ENCODE data around the gene PRKAA2. TPM values are rescaled to one million over a fixed set of nuclear protein-coding genes. Genes with fewer than 3 reads are reported as not detected.

The PRKAA2 gene
- total RNA-seq, 1 donor from 2014 or later = 2.4 TPM

GRCh38 chr1:56665384-56665783 is 20.3 kb downstream of the PRKAA2 start:
- no peak for DNase-seq (ENCODE audit: low spot score)
- Mint-ChIP-seq H3K27ac (ENCODE audit: unreplicated experiment) (no peak overlapping the region), H3K27me3 (ENCODE audit: unreplicated experiment) (no peaks in the 10 kb centered on the region), H3K4me3 (ENCODE audit: unreplicated experiment) (no peak overlapping the region), H3K36me3 (ENCODE audit: low read depth, unreplicated experiment) (no peaks in the 10 kb centered on the region), H3K9me3 (ENCODE audit: unreplicated experiment) (no peaks in the 10 kb centered on the region), H3K4me1 (ENCODE audit: unreplicated experiment) (no peaks in the 10 kb centered on the region)
- no peak for TF ChIP-seq CTCF (IDR thresholded peaks at IDR 0.05; ENCODE audit: unreplicated experiment)

- H3K4me3 Mint-ChIP-seq (ENCODE audit: unreplicated experiment) = no peak overlapping the region
- H3K27ac Mint-ChIP-seq (ENCODE audit: unreplicated experiment) = no peak overlapping the region
- H3K27me3 Mint-ChIP-seq (ENCODE audit: unreplicated experiment) = no peaks in the 10 kb centered on the region
- no peaks in the 10 kb centered on the region for H3K9me3 Mint-ChIP-seq (ENCODE audit: unreplicated experiment)
- H3K36me3 Mint-ChIP-seq (ENCODE audit: low read depth, unreplicated experiment) = no peaks in the 10 kb centered on the region
- no peak for DNase-seq (ENCODE audit: low spot score)
- TF ChIP-seq CTCF (IDR thresholded peaks at IDR 0.05; ENCODE audit: unreplicated experiment) = no peak
- no peaks in the 10 kb centered on the region for H3K4me1 Mint-ChIP-seq (ENCODE audit: unreplicated experiment)
Measured at GRCh38 chr1:56666112-56666608, 21.0 kb downstream of the PRKAA2 start.

GRCh38 chr1:56670350-56670749 is 25.2 kb downstream of the PRKAA2 start:
- Mint-ChIP-seq H3K27me3 (ENCODE audit: unreplicated experiment) (peaks cover 1% of the 10 kb centered on the region), H3K9me3 (ENCODE audit: unreplicated experiment) (no peaks in the 10 kb centered on the region), H3K4me1 (ENCODE audit: unreplicated experiment) (no peaks in the 10 kb centered on the region), H3K4me3 (ENCODE audit: unreplicated experiment) (no peak overlapping the region), H3K36me3 (ENCODE audit: low read depth, unreplicated experiment) (no peaks in the 10 kb centered on the region), H3K27ac (ENCODE audit: unreplicated experiment) (no peak overlapping the region)
- no peak for DNase-seq (ENCODE audit: low spot score)
- no peak for TF ChIP-seq CTCF (IDR thresholded peaks at IDR 0.05; ENCODE audit: unreplicated experiment)

GRCh38 chr1:56671085-56671484 is 26.0 kb downstream of the PRKAA2 start:
- H3K4me1 Mint-ChIP-seq (ENCODE audit: unreplicated experiment) = no peaks in the 10 kb centered on the region

GRCh38 chr1:56671542-56671941 is 26.4 kb downstream of the PRKAA2 start:
- Mint-ChIP-seq H3K27me3 (ENCODE audit: unreplicated experiment) (peaks cover 1% of the 10 kb centered on the region), H3K4me3 (ENCODE audit: unreplicated experiment) (no peak overlapping the region), H3K36me3 (ENCODE audit: low read depth, unreplicated experiment) (no peaks in the 10 kb centered on the region), H3K27ac (ENCODE audit: unreplicated experiment) (no peak overlapping the region), H3K4me1 (ENCODE audit: unreplicated experiment) (no peaks in the 10 kb centered on the region), H3K9me3 (ENCODE audit: unreplicated experiment) (no peaks in the 10 kb centered on the region)
- TF ChIP-seq CTCF (IDR thresholded peaks at IDR 0.05; ENCODE audit: unreplicated experiment) = no peak
- no peak for DNase-seq (ENCODE audit: low spot score)

More at GRCh38 chr1:56671085-56671484, 26.0 kb downstream of the PRKAA2 start:
- no peak overlapping the region for H3K27ac Mint-ChIP-seq (ENCODE audit: unreplicated experiment)
- H3K4me3 Mint-ChIP-seq (ENCODE audit: unreplicated experiment) = no peak overlapping the region
- no peak for TF ChIP-seq CTCF (IDR thresholded peaks at IDR 0.05; ENCODE audit: unreplicated experiment)
- peaks cover 1% of the 10 kb centered on the region for H3K27me3 Mint-ChIP-seq (ENCODE audit: unreplicated experiment)
- no peak for DNase-seq (ENCODE audit: low spot score)
- no peaks in the 10 kb centered on the region for H3K36me3 Mint-ChIP-seq (ENCODE audit: low read depth, unreplicated experiment)
- no peaks in the 10 kb centered on the region for H3K9me3 Mint-ChIP-seq (ENCODE audit: unreplicated experiment)
